Vagina (tissue), 2 donors: ENCODE results near the gene LRRC10. TPM values are rescaled to one million over a fixed set of nuclear protein-coding genes. Genes with fewer than 3 reads are reported as not detected.

Experiments used
- DNase-seq, 2 donors: peaks; one replicate each; pipeline ENCODE4 v3.0.0-alpha.2; 2017; ENCODE audit errors: extremely low spot score in 2 of 2
- H3K27ac ChIP-seq: fragments of 200-600 bp; sonication (generic); one replicate; pipeline ENCODE4 v1.5.1; 2019
- H3K27me3 ChIP-seq: fragments of 200-600 bp; sonication (generic); one replicate; pipeline ENCODE4 v1.5.1; 2019
- H3K36me3 ChIP-seq, 2 donors: fragments of 200-600 bp; sonication (generic); one replicate each; pipeline ENCODE4 v1.5.1; 2017 to 2019
- H3K4me1 ChIP-seq: fragments of 200-600 bp; sonication (generic); one replicate; pipeline ENCODE4 v1.5.1; 2019
- H3K4me3 ChIP-seq, 2 donors: fragments of 200-600 bp; sonication (generic); 1 replicate in 1 of 2; 2 replicates in 1 of 2; pipeline ENCODE4 v1.5.1; 2016 to 2019
- H3K9me3 ChIP-seq: fragments of 200-600 bp; sonication (generic); one replicate; pipeline ENCODE4 v1.5.1; 2019
- CTCF ChIP-seq, 3 experiments: fragments of 450-650 bp in 2 of 3; fragments of 200-600 bp in 1 of 3; sonication (generic) in 1 of 3; IDR thresholded peaks; one replicate each; pipeline ENCODE4 v1.5.1; 2017 to 2019; ENCODE audit warnings: antibody characterized with exemption in 3 of 3, mild to moderate bottlenecking in 2 of 3, moderate library complexity in 2 of 3
- POLR2A ChIP-seq, 2 donors: fragments of 450-650 bp; IDR thresholded peaks; one replicate each; pipeline ENCODE4 v1.6.1; 2017; ENCODE audit warnings: antibody characterized with exemption in 2 of 2, mild to moderate bottlenecking in 2 of 2, moderate library complexity in 2 of 2
- POLR2AphosphoS5 ChIP-seq, 2 donors: sonication (generic); formaldehyde crosslinking; IDR thresholded peaks; one replicate each; pipeline ENCODE4 v1.9.0; 2017; ENCODE audit warnings: antibody characterized with exemption in 2 of 2, mild to moderate bottlenecking in 2 of 2, low read depth in 1 of 2; ENCODE audit not compliant: insufficient read depth in 1 of 2
- intact Hi-C: fragments of 100-400 bp; cut with DNase I; formaldehyde crosslinking; loops from one replicate; pipeline ENCODE4 v1.15.1; 2023
- total RNA-seq: library from RNA; depleted of rRNA; stranded (reverse); fragments of >200 nt; gene quantifications from one replicate; pipeline ENCODE4 v1.2.3, GENCODE V29; 2016

LRRC10 gene
- total RNA-seq, 1 donor from 2014 or later: not detected

DNA sequence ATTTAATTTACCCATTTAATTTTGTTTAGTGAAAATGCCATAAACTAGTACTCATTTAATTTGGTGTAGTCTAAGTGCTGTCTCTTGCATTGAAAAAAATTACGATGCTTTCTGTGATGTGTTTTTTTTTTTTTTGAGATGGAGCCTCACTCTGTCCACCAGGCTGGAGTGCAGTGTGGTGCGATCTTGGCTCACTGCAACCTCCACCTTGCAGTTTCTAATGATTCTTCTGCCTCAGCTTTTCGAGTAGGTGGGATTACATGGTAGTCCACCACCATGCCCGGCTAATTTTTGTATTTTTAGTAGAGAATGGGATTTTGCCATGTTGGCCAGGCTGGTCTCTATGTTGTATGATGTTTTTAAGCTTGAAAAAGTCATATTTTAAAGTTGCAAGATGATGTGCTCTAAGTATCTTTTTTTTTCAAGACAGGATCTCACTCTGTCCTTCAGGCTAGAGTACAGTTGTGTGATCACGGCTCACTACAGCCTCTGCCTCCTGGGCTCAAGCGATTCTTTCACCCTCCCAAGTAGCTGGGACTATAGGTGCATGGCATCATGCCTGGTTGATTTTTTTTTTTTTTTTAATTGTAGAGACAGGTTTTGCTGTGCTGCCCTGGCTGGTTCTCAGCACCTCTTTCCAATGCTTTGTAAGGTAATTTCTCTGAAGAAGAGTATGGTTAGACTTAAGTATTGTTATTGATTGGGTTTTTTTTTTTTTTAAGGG is 8.6 kb downstream of the LRRC10 start:
- Histone ChIP-seq H3K4me1 (no peaks in the 10 kb centered on the region), H3K27ac (no peak overlapping the region), H3K9me3 (no peaks in the 10 kb centered on the region), H3K4me3 (no peak overlapping the region), H3K36me3 (peaks cover 0 to 54% of the 10 kb centered on the region in 2 donors), H3K27me3 (no peaks in the 10 kb centered on the region)
- intact Hi-C loops: no loop called here
- no peak for DNase-seq
- TF ChIP-seq POLR2A (IDR thresholded peaks at IDR 0.05): no peak
- no peak for TF ChIP-seq POLR2AphosphoS5 (IDR thresholded peaks at IDR 0.05; ENCODE audit: insufficient read depth in 1 of 2, low read depth in 1 of 2)
- no peak for TF ChIP-seq CTCF (IDR thresholded peaks at IDR 0.05)

GRCh38 chr12:69600804-69601203 is 9.9 kb downstream of the LRRC10 start:
- Histone ChIP-seq H3K27ac (no peak overlapping the region), H3K4me1 (no peaks in the 10 kb centered on the region), H3K4me3 (no peak overlapping the region), H3K27me3 (no peaks in the 10 kb centered on the region), H3K36me3 (peaks cover 0 to 60% of the 10 kb centered on the region in 2 donors), H3K9me3 (no peaks in the 10 kb centered on the region)
- no peak for TF ChIP-seq POLR2AphosphoS5 (IDR thresholded peaks at IDR 0.05; ENCODE audit: insufficient read depth in 1 of 2, low read depth in 1 of 2)
- TF ChIP-seq CTCF (IDR thresholded peaks at IDR 0.05): no peak
- no peak for TF ChIP-seq POLR2A (IDR thresholded peaks at IDR 0.05)
- no peak for DNase-seq
- intact Hi-C loops: no loop called here

GRCh38 chr12:69598174-69598753 is 12.4 kb downstream of the LRRC10 start:
- Histone ChIP-seq H3K9me3 (no peaks in the 10 kb centered on the region), H3K4me3 (no peak overlapping the region), H3K4me1 (no peaks in the 10 kb centered on the region), H3K27ac (no peak overlapping the region), H3K36me3 (peaks cover 0 to 79% of the 10 kb centered on the region in 2 donors), H3K27me3 (no peaks in the 10 kb centered on the region)
- intact Hi-C loops: no loop called here
- DNase-seq: no peak
- TF ChIP-seq CTCF (IDR thresholded peaks at IDR 0.05) (no peak), POLR2AphosphoS5 (IDR thresholded peaks at IDR 0.05; ENCODE audit: insufficient read depth in 1 of 2, low read depth in 1 of 2) (no peak), POLR2A (IDR thresholded peaks at IDR 0.05) (no peak)

- DNase-seq: no peak
- no peak overlapping the region for H3K27ac ChIP-seq
- H3K4me1 ChIP-seq: no peaks in the 10 kb centered on the region
- no peaks in the 10 kb centered on the region for H3K9me3 ChIP-seq
- no peaks in the 10 kb centered on the region for H3K27me3 ChIP-seq
- no peak for TF ChIP-seq CTCF (IDR thresholded peaks at IDR 0.05)
- TF ChIP-seq POLR2AphosphoS5 (IDR thresholded peaks at IDR 0.05; ENCODE audit: insufficient read depth in 1 of 2, low read depth in 1 of 2): no peak
- no peak for TF ChIP-seq POLR2A (IDR thresholded peaks at IDR 0.05)
- no peak overlapping the region for H3K4me3 ChIP-seq
- peaks cover 0 to 85% of the 10 kb centered on the region in 2 donors for H3K36me3 ChIP-seq
- intact Hi-C loops: no loop called here
Measured at GRCh38 chr12:69595689-69596088, 15.0 kb downstream of the LRRC10 start.

DNA sequence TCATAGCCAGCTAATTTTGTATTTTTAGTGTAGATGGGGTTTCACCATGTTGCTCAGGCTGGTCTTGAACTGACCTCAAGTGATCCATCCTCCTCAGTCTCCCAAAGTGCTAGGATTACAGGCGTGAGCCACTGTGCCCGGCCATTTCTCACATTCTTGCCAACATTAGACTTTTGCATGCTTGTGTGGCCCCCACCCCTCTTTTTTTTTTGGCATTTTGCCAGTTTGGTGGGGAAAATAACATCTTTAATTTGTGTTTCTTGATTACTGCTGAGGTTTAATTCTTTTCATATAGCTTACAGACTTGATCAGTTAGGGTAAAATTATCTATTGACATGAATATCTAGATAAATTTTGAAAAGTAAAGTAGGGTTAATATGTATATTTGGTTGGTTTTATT is 21.6 kb downstream of the LRRC10 start:
- TF ChIP-seq POLR2AphosphoS5 (IDR thresholded peaks at IDR 0.05; ENCODE audit: insufficient read depth in 1 of 2, low read depth in 1 of 2) (no peak), CTCF (IDR thresholded peaks at IDR 0.05) (no peak), POLR2A (IDR thresholded peaks at IDR 0.05) (no peak)
- H3K36me3 ChIP-seq: peaks cover 0 to 69% of the 10 kb centered on the region in 2 donors
- H3K4me3 ChIP-seq: no peak overlapping the region
- H3K9me3 ChIP-seq: no peaks in the 10 kb centered on the region
- no peaks in the 10 kb centered on the region for H3K27me3 ChIP-seq
- no peak for DNase-seq
- intact Hi-C loops: no loop called here
- no peak overlapping the region for H3K27ac ChIP-seq
- H3K4me1 ChIP-seq: peaks cover 11% of the 10 kb centered on the region
